HG02623 (cell line): ENCODE measurements around the gene BFSP1.
A peak's percentile ranks its signal among the peaks of the same experiment; 100 is the strongest.

Source experiments
- ATAC-seq: cut with Tn5 transposase; IDR thresholded peaks from one replicate; pipeline ENCODE4 v1.9.1; 2021; ENCODE audit warnings: moderate library complexity; ENCODE audit not compliant: unreplicated experiment

BFSP1 gene

DNA sequence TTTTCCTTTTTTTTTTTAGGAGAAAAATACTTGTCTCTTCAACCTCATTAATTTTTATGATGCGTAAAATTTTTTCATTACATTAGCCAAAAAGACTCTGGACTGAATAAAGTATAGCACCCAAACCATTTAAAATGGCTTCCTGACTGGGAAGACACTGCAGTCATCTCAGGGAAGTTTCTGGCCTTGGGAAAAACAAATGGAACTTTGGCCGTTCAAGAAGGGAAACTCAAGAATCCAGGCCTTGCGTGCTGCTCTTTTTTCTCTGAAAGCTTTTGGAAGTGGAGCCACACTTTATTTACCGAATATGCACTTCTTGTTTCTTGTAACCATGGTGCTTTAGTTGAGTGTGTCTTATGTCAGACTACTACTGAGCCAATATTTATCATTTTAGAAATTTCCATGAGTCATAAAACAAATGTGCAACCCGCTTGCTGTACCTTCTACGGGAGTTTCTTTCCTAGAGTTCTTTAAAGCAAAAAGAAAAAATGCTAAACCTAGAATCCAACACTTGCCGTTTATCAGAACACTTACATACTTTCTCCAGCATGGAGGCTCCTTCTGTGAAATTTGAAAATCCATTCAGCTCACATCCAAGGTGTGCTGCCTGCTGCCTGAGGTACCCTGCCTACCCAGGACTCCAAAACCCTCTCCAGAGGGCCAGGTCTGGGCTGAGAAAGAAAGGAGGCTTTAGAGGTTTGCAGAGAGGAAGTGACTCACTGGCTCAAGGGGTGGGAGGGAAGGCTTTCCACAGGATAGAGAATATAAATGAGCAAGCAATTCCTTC is 27.2 kb upstream of the BFSP1 start:
- no peak for ATAC-seq

GRCh38 chr20:17557675-17558006 is 26.5 kb upstream of the BFSP1 start:
- ATAC-seq: no peak

- no peak for ATAC-seq
These were observed 25.9 kb upstream of the BFSP1 start for GRCh38 chr20:17556837-17557674.

- ATAC-seq: no peak
These were observed 23.9 kb upstream of the BFSP1 start for GRCh38 chr20:17555106-17555505.

GRCh38 chr20:17549131-17549530 is 18.0 kb upstream of the BFSP1 start:
- ATAC-seq: no peak

- ATAC-seq: no peak
These were observed 13.9 kb upstream of the BFSP1 start for GRCh38 chr20:17545127-17545526.

DNA sequence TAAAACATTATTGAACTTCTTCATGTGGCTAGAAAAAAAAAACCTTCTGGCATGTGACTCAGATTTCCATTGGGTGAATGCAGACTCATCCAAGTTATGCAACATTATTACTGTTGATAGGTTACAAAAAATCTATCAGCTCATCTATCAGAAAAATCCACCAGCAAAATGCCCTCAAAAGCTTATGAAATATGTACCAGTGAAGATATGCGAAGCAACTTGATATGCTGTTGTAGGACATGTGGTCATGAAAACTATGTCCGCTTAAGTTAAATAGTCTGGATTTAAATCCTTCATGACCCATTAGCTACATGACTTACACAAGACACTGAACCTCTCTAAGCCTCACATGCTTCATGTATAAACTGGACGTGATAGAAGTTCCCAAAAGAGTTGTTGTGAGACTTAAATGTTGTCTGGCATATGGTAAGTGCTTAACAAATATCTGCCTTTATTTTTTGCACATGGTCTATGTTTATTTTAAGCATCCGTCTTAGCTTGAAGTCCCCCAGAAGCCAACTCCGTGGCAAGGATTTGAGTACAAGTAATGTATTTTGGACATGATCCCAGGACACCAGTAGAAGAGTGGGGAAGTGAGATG is 12.5 kb upstream of the BFSP1 start:
- ATAC-seq: no peak

- ATAC-seq: no peak
These were observed 11.8 kb upstream of the BFSP1 start for GRCh38 chr20:17542993-17543412.

- ATAC-seq: no peak
These were observed 11.3 kb upstream of the BFSP1 start for GRCh38 chr20:17542481-17542880.

- ATAC-seq: no peak
These were observed 10.8 kb upstream of the BFSP1 start for GRCh38 chr20:17541996-17542395.

DNA sequence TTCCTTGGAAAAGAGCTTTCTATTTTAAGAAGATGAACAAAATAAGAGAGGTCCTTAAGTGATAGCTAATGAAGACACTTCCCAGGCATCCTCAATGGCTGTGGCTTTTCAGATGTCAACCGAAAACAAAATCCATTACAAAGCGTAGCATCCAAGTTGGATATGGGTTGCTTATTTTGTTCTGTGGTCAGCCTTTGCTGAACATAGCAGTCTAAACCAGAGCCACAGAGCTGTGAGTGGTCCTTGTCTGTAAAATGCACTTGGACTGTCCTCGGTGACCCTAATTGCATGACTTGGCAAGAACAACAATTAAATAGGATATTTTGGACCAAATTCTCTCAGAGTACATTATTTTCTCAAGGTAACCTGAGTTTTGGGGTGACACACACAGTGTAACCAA is 10.4 kb upstream of the BFSP1 start:
- no peak for ATAC-seq

GRCh38 chr20:17538517-17539170 is 7.5 kb upstream of the BFSP1 start:
- ATAC-seq: peak; percentile 67

- no peak for ATAC-seq
These were observed 6.8 kb upstream of the BFSP1 start for GRCh38 chr20:17537959-17538358.

GRCh38 chr20:17536944-17537444 is 5.8 kb upstream of the BFSP1 start:
- peak; percentile 77 for ATAC-seq

DNA sequence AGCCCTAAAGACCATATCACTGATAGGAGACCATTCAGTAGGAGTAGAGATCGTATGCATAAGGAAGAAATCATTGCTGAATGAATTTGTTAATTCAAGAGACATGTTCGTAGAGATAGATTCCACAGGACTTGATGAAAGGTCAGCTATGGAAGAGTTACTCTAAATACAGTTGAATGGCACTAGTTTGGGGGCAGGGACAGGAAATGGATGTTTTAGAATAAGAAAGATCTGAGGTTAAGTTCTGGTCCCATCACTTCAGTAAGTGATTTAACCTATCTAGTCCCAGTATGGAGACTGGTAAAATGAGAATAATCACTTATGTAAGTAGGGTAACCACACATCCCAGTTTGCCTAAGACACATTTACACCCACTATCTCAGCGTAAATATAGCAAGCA is 2.9 kb upstream of the BFSP1 start:
- no peak for ATAC-seq

DNA sequence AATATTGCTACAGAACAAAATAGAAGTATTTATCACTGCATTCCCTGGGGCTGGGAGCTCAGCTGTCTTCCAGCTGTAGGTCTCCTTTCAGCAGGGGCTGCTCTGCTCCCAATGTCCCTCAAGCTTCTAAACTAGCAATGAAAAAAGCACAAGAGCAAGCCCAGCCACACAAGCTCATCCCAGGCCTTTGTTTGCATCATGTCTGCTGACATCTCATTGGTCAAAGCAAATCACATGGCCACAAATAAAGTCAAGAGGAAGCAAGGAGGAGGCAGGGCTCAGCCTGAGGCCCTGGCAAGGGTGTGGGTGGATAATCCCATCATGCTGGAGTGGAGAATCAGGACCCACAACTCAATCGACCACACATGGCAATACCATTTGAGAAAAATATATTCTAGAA is 2.2 kb upstream of the BFSP1 start:
- no peak for ATAC-seq

- ATAC-seq: no peak
These were observed 466 bp upstream of the BFSP1 start for GRCh38 chr20:17531665-17532025.

DNA sequence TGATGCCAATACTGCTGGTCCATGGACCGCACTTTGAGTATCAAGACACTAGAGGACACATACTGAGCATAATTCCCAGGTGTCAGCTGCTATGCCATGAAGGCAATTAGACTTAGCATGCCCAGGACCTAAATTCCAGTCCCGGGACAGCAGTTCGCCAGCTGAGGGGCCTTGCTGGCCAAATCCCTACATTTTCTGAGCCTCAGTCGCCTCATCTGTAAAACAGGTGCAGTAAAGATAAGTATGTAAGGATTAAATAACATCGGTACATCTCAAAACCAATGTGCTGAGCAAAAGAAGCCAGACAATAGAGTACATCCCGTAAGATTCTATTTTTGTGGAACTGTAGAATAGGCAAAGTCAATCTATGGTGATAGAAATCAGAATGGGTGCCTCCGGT is 1.0 kb downstream of the BFSP1 start:
- ATAC-seq: no peak

DNA sequence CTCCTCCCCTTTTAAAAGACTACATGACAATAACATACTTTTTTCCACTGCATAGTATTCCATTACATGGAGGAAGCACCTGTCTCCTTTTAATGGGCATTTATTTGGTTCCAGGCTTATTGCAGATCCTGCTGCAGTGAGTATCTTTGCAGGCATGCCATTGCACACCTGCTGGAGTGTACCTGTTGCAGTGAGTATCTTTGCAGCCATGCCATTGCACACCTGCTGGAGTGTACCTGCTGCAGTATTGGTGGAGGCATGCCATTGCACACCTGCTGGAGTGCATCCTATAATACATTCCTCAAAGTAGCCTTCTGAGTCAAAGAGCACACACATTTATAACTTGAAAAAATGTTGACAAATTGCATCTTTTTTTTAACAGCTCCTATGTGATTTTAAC is 1.6 kb downstream of the BFSP1 start:
- no peak for ATAC-seq

- ATAC-seq: no peak
These were observed 5.5 kb downstream of the BFSP1 start for GRCh38 chr20:17525650-17526049.

- no peak for ATAC-seq
These were observed 6.0 kb downstream of the BFSP1 start for GRCh38 chr20:17525132-17525531.
